Nephron (organoid): Measurements from ENCODE around the gene PRKG1.

Source experiments
- H3K27ac Mint-ChIP-seq, 3 experiments: 2 replicates each; pipeline ENCODE4 v1.8.0; 2020; ENCODE audit warnings: mixed read lengths in 3 of 3, mild to moderate bottlenecking in 2 of 3, moderate library complexity in 1 of 3
- H3K27me3 Mint-ChIP-seq: 2 replicates; pipeline ENCODE4 v1.8.0; 2021; ENCODE audit warnings: low read depth, mild to moderate bottlenecking, moderate library complexity, mixed read lengths
- H3K36me3 Mint-ChIP-seq: 2 replicates; pipeline ENCODE4 v1.8.0; 2020; ENCODE audit warnings: low read depth, mixed read lengths
- H3K4me1 Mint-ChIP-seq: 2 replicates; pipeline ENCODE4 v1.8.0; 2020; ENCODE audit warnings: mixed read lengths
- H3K4me3 Mint-ChIP-seq, 3 experiments: 2 replicates each; pipeline ENCODE4 v1.8.0; 2020; ENCODE audit warnings: mild to moderate bottlenecking in 3 of 3, mixed read lengths in 3 of 3, moderate library complexity in 2 of 3
- H3K9me3 Mint-ChIP-seq: 2 replicates; pipeline ENCODE4 v1.8.0; 2020; ENCODE audit warnings: mixed read lengths
- CTCF ChIP-seq, 3 experiments: fragments of 200-600 bp; sonication (generic); IDR thresholded peaks; one replicate each; pipeline ENCODE4 v1.5.0; 2021; ENCODE audit warnings: antibody characterized with exemption in 3 of 3; ENCODE audit not compliant: unreplicated experiment in 3 of 3

The PRKG1 gene

GRCh38 chr10:51048792-51049191, 25.5 kb upstream of the PRKG1 start:
- Mint-ChIP-seq H3K4me1 (peaks cover 27% of the 10 kb centered on the region), H3K36me3 (no peaks in the 10 kb centered on the region), H3K27ac (no peak overlapping the region), H3K9me3 (no peaks in the 10 kb centered on the region), H3K4me3 (no peak overlapping the region), H3K27me3 (no peaks in the 10 kb centered on the region)
- no peak for TF ChIP-seq CTCF (IDR thresholded peaks at IDR 0.05; ENCODE audit: unreplicated experiment in 3 of 3)

GRCh38 chr10:51052163-51052562, 22.1 kb upstream of the PRKG1 start:
- H3K27ac Mint-ChIP-seq: peak overlapping the region in 2 of 3 experiments; percentile 77 to 87
- H3K4me3 Mint-ChIP-seq: no peak overlapping the region
- TF ChIP-seq CTCF (IDR thresholded peaks at IDR 0.05; ENCODE audit: unreplicated experiment in 3 of 3): no peak
- H3K27me3 Mint-ChIP-seq: no peaks in the 10 kb centered on the region
- H3K4me1 Mint-ChIP-seq: peaks cover 27% of the 10 kb centered on the region
- no peaks in the 10 kb centered on the region for H3K36me3 Mint-ChIP-seq
- no peaks in the 10 kb centered on the region for H3K9me3 Mint-ChIP-seq

- H3K27ac Mint-ChIP-seq: no peak overlapping the region
- H3K4me3 Mint-ChIP-seq: no peak overlapping the region
- no peaks in the 10 kb centered on the region for H3K27me3 Mint-ChIP-seq
- H3K4me1 Mint-ChIP-seq: no peaks in the 10 kb centered on the region
- peaks cover 14% of the 10 kb centered on the region for H3K9me3 Mint-ChIP-seq
- peaks cover 13% of the 10 kb centered on the region for H3K36me3 Mint-ChIP-seq
- TF ChIP-seq CTCF (IDR thresholded peaks at IDR 0.05; ENCODE audit: unreplicated experiment in 3 of 3): no peak
Measured at GRCh38 chr10:51057925-51058324, 16.4 kb upstream of the PRKG1 start.

GRCh38 chr10:51063166-51063565, 11.1 kb upstream of the PRKG1 start:
- H3K4me1 Mint-ChIP-seq: peaks cover 29% of the 10 kb centered on the region
- no peaks in the 10 kb centered on the region for H3K27me3 Mint-ChIP-seq
- H3K9me3 Mint-ChIP-seq: peaks cover 10% of the 10 kb centered on the region
- H3K4me3 Mint-ChIP-seq: no peak overlapping the region
- no peak overlapping the region for H3K27ac Mint-ChIP-seq
- TF ChIP-seq CTCF (IDR thresholded peaks at IDR 0.05; ENCODE audit: unreplicated experiment in 3 of 3): no peak
- peaks cover 13% of the 10 kb centered on the region for H3K36me3 Mint-ChIP-seq

GRCh38 chr10:51063659-51064535, 10.4 kb upstream of the PRKG1 start:
- H3K27me3 Mint-ChIP-seq: no peaks in the 10 kb centered on the region
- no peak overlapping the region for H3K4me3 Mint-ChIP-seq
- peaks cover 7% of the 10 kb centered on the region for H3K36me3 Mint-ChIP-seq
- peak overlapping the region in 1 of 3 experiments; percentile 48 for H3K27ac Mint-ChIP-seq
- peak; percentile 71 to 85 (median 78) for TF ChIP-seq CTCF (IDR thresholded peaks at IDR 0.05; ENCODE audit: unreplicated experiment in 3 of 3)
- H3K9me3 Mint-ChIP-seq: peaks cover 4% of the 10 kb centered on the region
- H3K4me1 Mint-ChIP-seq: peaks cover 29% of the 10 kb centered on the region

GRCh38 chr10:51066231-51066630, 8.1 kb upstream of the PRKG1 start:
- H3K36me3 Mint-ChIP-seq: no peaks in the 10 kb centered on the region
- no peaks in the 10 kb centered on the region for H3K9me3 Mint-ChIP-seq

More at GRCh38 chr10:51066231-51066630, 8.1 kb upstream of the PRKG1 start:
- Mint-ChIP-seq H3K27me3 (no peaks in the 10 kb centered on the region), H3K4me1 (peaks cover 29% of the 10 kb centered on the region), H3K27ac (no peak overlapping the region), H3K4me3 (no peak overlapping the region)
- TF ChIP-seq CTCF (IDR thresholded peaks at IDR 0.05; ENCODE audit: unreplicated experiment in 3 of 3): no peak
